K562 (cell line): ENCODE data around the gene FUNDC2. TPM values are rescaled to one million over a fixed set of nuclear protein-coding genes. Genes with fewer than 3 reads are reported as not detected.

ENCODE experiments used
- ADNP ChIP-seq: fragments of 200-800 bp; sonication (Bioruptor generic); IDR thresholded peaks from 2 replicates; pipeline ENCODE4 v1.6.1; 2016; ENCODE audit warnings: missing genetic modification characterization, missing compliant biosample characterization
- CC2D1A ChIP-seq: fragments of 450-650 bp; IDR thresholded peaks from 2 replicates; pipeline ENCODE4 v1.6.1; 2017; ENCODE audit warnings: mild to moderate bottlenecking
- COPS2 ChIP-seq: fragments of 450-650 bp; conservative IDR thresholded peaks from 2 replicates; pipeline ENCODE4 v1.6.1; 2016; ENCODE audit warnings: mild to moderate bottlenecking, moderate library complexity
- CREM ChIP-seq: IDR thresholded peaks from 2 replicates; pipeline ENCODE4 v1.6.1; 2014; ENCODE audit warnings: antibody characterized with exemption, low read depth
- CTCF ChIP-seq, 3 experiments: IDR thresholded peaks in 2 of 3; conservative IDR thresholded peaks in 1 of 3; 2 replicates each; pipeline ENCODE4 v1.5.1; 2011 to 2012; ENCODE audit warnings: low read length in 3 of 3, mild to moderate bottlenecking in 3 of 3, control low read depth in 2 of 3, improper control_type of control experiment in 1 of 3, inconsistent platforms in 1 of 3, low read depth in 1 of 3, mixed read lengths in 1 of 3, moderate library complexity in 1 of 3; ENCODE audit not compliant: insufficient read depth in 2 of 3
- FOXO4 ChIP-seq: fragments of 450-650 bp; formaldehyde crosslinking; IDR thresholded peaks from 2 replicates; pipeline ENCODE4 v1.4.0; 2020; ENCODE audit warnings: mild to moderate bottlenecking, moderate library complexity
- FUS ChIP-seq: fragments of 200-400 bp; formaldehyde crosslinking; optimal IDR thresholded peaks from 2 replicates; pipeline ENCODE3; 2017; ENCODE audit warnings: low read depth, low read length
- GATAD2B ChIP-seq: fragments of 450-650 bp; IDR thresholded peaks from 2 replicates; pipeline ENCODE4 v1.6.1; 2017; ENCODE audit warnings: mild to moderate bottlenecking, borderline replicate concordance
- HDAC1 ChIP-seq, 2 experiments: fragments of 450-650 bp; IDR thresholded peaks; 2 replicates each; pipeline ENCODE4 v1.6.1; 2016 to 2017; ENCODE audit warnings: inconsistent platforms in 1 of 2, mild to moderate bottlenecking in 1 of 2, moderate library complexity in 1 of 2
- HDAC3 ChIP-seq: fragments of 450-650 bp; IDR thresholded peaks from 2 replicates; pipeline ENCODE4 v1.6.1; 2018; ENCODE audit warnings: borderline replicate concordance, mild to moderate bottlenecking, moderate library complexity; ENCODE audit not compliant: partially characterized antibody
- HDGF ChIP-seq: fragments of 450-650 bp; IDR thresholded peaks from 2 replicates; pipeline ENCODE4 v1.6.1; 2016
- HMGN3 ChIP-seq: IDR thresholded peaks from 2 replicates; pipeline ENCODE4 v1.6.1; 2011; ENCODE audit warnings: borderline replicate concordance, low read depth, mild to moderate bottlenecking, mixed read lengths, low read length; ENCODE audit not compliant: insufficient read length; ENCODE audit errors: extremely low read depth
- KLF10 ChIP-seq: fragments of 250-450 bp; sonication (Bioruptor Pico); IDR thresholded peaks from 2 replicates; pipeline ENCODE4 v1.6.1; 2021; ENCODE audit warnings: matching md5 sums
- MYC ChIP-seq, 2 experiments: fragments of 250-450 bp in 1 of 2; sonication (Bioruptor Pico) in 1 of 2; IDR thresholded peaks; 2 replicates each; pipeline versions ENCODE4 v1.5.1 to v1.6.1; 2012 to 2021; ENCODE audit warnings: low read depth in 2 of 2, borderline replicate concordance in 1 of 2, improper control_type of control experiment in 1 of 2, low read length in 1 of 2, mild to moderate bottlenecking in 1 of 2, moderate library complexity in 1 of 2
- TAF1 ChIP-seq: IDR thresholded peaks from 2 replicates; pipeline ENCODE4 v1.6.1; 2011; ENCODE audit warnings: mild to moderate bottlenecking, low read length, moderate library complexity; ENCODE audit not compliant: insufficient read depth, control insufficient read depth, severe bottlenecking; ENCODE audit errors: extremely low read depth
- U2AF2 ChIP-seq: fragments of 200-400 bp; formaldehyde crosslinking; optimal IDR thresholded peaks from 2 replicates; pipeline ENCODE3; 2017; ENCODE audit warnings: low read depth, mild to moderate bottlenecking, low read length
- VEZF1 ChIP-seq: fragments of 200-800 bp; sonication (Bioruptor generic); IDR thresholded peaks from 2 replicates; pipeline ENCODE4 v1.6.1; 2017; ENCODE audit warnings: missing genetic modification characterization, missing compliant biosample characterization
- ZBTB12 ChIP-seq: fragments of 250-450 bp; sonication (Bioruptor Pico); IDR thresholded peaks from 2 replicates; pipeline ENCODE4 v1.4.0; 2020
- ZNF354B ChIP-seq: fragments of 250-450 bp; sonication (Bioruptor Pico); IDR thresholded peaks from 2 replicates; pipeline ENCODE4 v1.4.0; 2020
- ZNF778 ChIP-seq: fragments of 450-650 bp; formaldehyde crosslinking; IDR thresholded peaks from 2 replicates; pipeline ENCODE4 v1.4.0; 2020; ENCODE audit warnings: mild to moderate bottlenecking, moderate library complexity
- polyA plus RNA-seq, 8 experiments: library from polyadenylated mRNA; depleted of rRNA in 4 of 8; stranded (reverse) in 5 of 8; unstranded in 3 of 8; fragments of >200 nt; fragmentation: Nextera tagmentation in 2 of 8; fragmentation: Illumina TruSeq in 1 of 8; extraction: Ambion mirVana in 2 of 8; extraction: Trizol in 1 of 8; gene quantifications; 2 replicates each; pipeline versions ENCODE4 v1.2.1 to v1.2.3, GENCODE V29; 2011 to 2014; ENCODE audit warnings: inconsistent platforms in 1 of 8, missing spikeins in 1 of 8
- total RNA-seq, 7 experiments: library from RNA; depleted of rRNA in 6 of 7; stranded (reverse); fragments of >200 nt in 6 of 7; fragmentation: Illumina TruSeq in 2 of 7; extraction: Trizol in 2 of 7; gene quantifications; 2 replicates each; pipeline versions ENCODE4 v1.2.1 to v1.2.3, GENCODE V29; 2011 to 2021; ENCODE audit warnings: low replicate concordance in 1 of 7

The FUNDC2 gene
- total and polyA plus RNA-seq, 9 of the 15 experiments (the other 6 are each of a cell fraction or from before 2014, with no cell fraction given): 50.6 to 235 (median 123) TPM

GRCh38 chrX:155070975-155071693 is 44.5 kb downstream of the FUNDC2 start, which contains the start of the genes BRCC3, CMC4 and MTCP1 (continued):
- TF ChIP-seq KLF10: no peak
- peak; percentile 99 for TF ChIP-seq VEZF1 (CRISPR knock-in tag)
- peak; percentile 73 for TF ChIP-seq TAF1
- TF ChIP-seq ZNF354B: no peak
- no peak for TF ChIP-seq U2AF2
- TF ChIP-seq ZBTB12 (CRISPR knock-in tag): no peak
- peak; percentile 77 for TF ChIP-seq HMGN3
- no peak for TF ChIP-seq FOXO4 (CRISPR knock-in tag)
- no peak for TF ChIP-seq HDAC3
- 0 out of 2 replicates have a peak, but pooled peaks have one; percentile 44 for TF ChIP-seq GATAD2B
- 0 out of 6 replicates have a peak, but pooled peaks of 1 of the 3 experiments have one; percentile 5 for TF ChIP-seq CTCF (IDR thresholded peaks at IDR 0.05 in 2 of 3, conservative IDR thresholded peaks at IDR 0.05 in 1 of 3; ENCODE audit: insufficient read depth in 2 of 3, low read depth in 1 of 3, low read length in 3 of 3)
- peak; percentile 17; the same call in 1 of the 2 replicates for TF ChIP-seq MYC (IDR thresholded peaks at IDR 0.05; ENCODE audit: low read depth, low read length)
- TF ChIP-seq MYC (CRISPR knock-in tag; IDR thresholded peaks at IDR 0.05; ENCODE audit: borderline replicate concordance, low read depth): no peak
- TF ChIP-seq CREM: peak; percentile 27
- TF ChIP-seq CC2D1A: no peak
- TF ChIP-seq HDGF: no peak
- no peak for TF ChIP-seq ADNP (tag)
- no peak for TF ChIP-seq COPS2
- TF ChIP-seq HDAC1 (IDR thresholded peaks at IDR 0.05): peak in 1 of 2 experiments; percentile 53; a peak in 2 of 4 replicates
- TF ChIP-seq ZNF778 (CRISPR knock-in tag): no peak
- no peak for TF ChIP-seq FUS
